GM18526 (cell line): ENCODE measurements around the gene ANKRD27.

ENCODE experiments used
- POLR2A ChIP-seq: IDR thresholded peaks from 3 replicates; pipeline ENCODE4 v1.6.1; 2011; ENCODE audit not compliant: insufficient read length; ENCODE audit errors: extremely low read depth

Gene ANKRD27

DNA sequence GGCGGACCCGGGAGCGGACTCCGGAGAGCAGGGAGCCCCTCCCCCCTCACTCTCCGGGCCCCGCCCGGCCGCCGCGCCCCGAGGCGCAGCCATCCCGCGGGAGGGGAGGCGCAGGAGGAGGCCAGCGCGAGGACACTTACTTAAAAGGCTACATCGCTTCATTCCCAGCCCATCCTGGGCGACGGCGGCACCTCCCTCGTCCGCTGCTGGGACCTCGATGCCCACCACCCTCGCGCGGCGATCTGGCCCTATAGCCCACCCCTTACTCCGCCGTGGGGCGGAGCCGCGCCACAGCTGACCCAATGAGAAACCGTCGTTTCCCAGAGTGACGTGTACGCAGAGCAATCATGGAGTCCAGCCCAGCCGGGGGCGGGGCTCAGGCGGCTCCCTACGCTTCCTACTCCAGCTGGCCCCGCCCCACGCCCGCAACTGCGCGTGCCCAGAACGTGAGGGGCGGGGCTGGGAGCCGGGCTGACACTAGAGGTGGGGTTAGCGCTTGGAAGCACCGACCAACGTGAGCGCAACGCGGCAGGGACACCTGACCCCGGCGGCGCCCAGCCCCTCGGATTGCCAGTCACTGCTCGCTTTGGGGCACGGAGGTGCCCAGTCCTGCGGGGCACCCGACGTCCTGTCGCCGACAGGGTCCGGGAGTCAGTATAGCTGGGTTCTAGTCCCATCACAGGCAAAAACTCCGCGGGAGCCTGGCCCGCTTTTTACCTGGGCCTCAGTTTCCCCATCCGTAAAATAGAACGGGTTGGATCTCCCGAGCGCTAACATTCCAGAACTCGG is at the start of gene ANKRD27:
Gene ANKRD27, minus strand, starts transcription at position 250 of the 789 bp plus-strand sequence. CDS start 16,165 bp downstream, outside the sequence.
- TF ChIP-seq POLR2A, result peak; percentile 68

DNA sequence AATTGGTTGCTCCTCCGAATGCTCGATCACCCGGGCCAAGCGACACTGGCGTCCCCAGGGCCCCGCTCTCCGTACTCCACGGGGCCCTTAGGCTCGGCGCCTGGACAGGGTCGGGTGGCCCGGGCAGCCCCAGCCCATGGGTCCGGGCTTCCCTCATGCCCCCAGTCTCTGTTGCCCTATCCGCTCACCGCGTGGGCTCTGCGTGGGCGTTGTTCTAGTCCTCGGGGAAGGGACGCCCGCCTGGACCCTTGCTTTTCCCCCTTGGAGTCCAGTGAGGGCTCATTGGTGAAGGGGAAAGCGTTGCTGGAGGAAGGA is 45.9 kb upstream of the ANKRD27 start:
- TF ChIP-seq POLR2A, result no peak

DNA sequence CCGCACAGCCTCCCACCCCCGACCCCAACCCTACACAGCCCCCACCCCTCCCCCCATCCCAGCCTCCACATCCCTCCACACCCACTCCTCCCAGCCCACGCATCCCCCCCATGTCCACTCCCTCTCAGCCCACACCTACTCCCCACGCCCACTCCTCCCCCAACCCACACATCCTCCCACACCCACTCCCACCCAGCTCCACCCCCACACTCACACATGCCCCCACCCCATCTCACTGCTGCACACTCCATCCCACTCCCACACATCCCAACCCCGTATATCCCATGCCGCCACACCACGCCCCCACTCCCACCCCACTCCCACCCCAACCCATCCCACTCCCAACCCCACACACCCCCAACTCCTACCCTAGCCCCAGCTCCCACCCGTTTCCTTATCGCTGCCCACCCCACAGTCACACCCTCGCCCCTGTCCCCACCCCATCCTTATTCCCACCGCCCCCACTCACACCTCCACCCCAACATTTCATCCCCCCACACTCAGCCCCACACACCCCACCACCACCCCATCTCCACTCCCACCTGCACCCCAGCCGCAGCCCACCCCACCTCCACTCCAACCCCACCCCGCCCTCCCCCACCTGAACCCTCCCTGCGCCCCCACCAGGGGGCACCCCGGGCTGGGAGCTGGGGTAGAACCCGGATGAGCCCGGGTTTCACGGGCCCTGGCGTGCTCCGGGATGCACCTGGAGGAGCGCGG is 45.4 kb upstream of the ANKRD27 start:
- no peak for TF ChIP-seq POLR2A

DNA sequence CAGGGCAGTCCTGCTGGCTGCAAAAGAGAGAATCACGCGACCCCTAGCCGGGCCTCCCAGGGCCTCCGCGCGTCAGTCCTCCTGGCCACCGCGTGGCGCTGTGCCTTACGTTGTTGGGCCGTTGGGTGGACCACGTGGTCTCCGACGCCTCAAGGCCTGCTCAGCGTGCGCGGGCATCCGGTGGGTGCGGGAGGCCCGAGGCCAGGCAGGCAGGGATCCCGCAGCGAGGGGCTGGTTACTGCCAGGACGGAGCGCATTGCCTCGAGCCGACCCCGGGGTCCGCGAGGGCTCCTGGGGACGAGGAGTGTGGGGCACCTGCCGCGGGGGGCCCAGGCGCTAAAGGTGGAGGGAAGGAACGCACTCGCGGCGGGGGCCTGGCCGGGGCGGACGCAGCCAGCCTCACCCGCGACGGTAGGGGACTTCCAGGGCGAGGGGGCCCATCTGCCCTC is 44.7 kb upstream of the ANKRD27 start, which contains the start of gene TDRD12:
Gene TDRD12, plus strand, starts transcription at position 157 of the 449 bp plus-strand sequence. CDS start 306 bp downstream, outside the sequence.
- no peak for TF ChIP-seq POLR2A

DNA sequence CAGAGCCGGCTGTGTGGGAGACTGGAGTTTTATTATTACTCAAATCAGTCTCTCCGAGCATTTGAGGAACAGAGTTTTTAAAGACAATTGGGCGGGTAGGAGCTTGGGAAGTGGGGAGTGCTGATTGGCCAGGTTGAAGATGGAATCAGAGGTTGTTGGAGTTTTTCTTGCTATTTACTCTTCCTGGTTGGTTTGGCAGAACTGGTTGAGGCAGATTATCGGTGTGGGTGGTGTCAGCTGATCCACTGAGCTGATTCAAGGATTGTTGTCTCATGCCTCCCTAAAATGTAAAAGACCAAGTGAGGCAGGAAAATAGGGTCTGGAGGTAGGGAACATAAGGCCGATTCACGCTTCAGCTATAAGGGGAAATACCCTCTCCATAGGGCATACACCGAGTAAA is 43.3 kb upstream of the ANKRD27 start:
- TF ChIP-seq POLR2A, result no peak

DNA sequence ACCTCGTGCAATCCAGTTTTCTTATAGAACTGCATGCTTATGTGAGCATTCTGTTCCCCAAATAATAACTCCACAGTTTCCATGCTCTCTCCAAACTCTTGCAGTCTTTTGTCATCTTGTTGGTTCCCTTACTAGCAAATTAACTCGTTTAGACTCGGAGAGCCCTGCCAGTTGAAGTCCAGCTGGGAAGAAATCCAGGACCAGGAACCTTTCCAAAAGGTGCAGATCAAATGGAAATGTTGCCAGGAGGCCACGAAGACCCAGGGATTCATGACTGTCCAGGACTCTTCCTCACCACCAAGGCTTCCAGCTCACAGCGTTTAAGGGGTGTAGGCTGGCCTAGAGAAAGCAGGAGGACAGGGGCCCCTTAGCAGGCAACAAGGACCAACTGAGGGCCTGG is 42.5 kb upstream of the ANKRD27 start:
- no peak for TF ChIP-seq POLR2A

DNA sequence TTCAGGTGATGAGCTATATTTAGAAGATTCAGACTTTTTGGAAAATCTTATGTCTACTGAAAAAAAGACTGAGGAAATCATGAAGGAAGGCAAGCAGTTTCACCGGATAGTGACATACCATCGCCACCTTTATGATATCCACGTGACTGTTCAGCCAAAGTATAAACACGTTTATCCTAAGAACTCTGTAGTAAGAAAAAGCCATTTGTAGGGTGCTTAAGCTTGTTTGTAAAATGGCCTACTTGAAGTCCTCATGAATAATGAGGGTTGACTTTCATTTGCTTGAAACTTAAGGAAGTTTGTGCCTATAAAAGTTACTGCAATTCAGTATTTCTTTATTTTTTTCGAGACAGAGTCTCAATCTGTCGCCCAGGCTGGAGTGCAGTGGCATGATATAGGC is 36.8 kb upstream of the ANKRD27 start:
- TF ChIP-seq POLR2A, result no peak

DNA sequence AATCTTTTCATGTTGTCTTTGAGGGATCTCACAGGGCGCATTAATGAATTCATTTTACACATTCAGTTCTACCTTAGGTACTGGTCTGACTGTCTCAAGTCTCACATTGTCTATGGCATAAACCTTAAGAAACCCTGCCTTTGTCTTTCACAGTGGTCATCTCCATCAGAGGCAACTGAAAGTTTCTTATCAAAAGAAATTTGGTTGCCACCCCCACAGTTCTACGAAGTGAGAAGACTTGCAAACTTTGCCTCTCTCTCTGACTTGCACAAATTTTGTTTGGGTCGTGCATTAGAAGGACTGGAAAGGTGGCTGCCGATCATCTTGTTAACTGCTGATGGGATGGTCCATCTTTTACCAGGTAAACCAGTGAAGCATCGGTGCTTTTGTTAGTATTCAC is 34.1 kb upstream of the ANKRD27 start:
- no peak for TF ChIP-seq POLR2A

DNA sequence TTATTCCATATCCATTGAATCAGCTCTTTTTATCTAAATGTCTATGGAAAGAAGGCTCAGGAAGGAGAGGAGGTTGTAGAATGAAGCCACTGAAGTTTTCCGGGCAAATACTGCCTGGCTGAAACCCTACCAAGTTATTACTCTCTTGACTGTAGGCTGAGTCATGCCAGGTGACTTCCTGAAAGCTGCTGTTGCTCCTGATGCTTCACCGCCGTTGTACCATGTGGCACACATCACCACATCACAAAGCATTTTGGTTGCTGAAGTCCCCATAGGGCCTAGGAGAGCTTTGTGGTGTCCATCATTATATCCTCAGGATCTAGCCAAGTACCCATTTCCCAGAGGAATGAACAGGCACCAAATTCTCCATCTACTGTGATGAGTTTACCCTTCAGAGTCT is 33.5 kb upstream of the ANKRD27 start:
- TF ChIP-seq POLR2A, result no peak

DNA sequence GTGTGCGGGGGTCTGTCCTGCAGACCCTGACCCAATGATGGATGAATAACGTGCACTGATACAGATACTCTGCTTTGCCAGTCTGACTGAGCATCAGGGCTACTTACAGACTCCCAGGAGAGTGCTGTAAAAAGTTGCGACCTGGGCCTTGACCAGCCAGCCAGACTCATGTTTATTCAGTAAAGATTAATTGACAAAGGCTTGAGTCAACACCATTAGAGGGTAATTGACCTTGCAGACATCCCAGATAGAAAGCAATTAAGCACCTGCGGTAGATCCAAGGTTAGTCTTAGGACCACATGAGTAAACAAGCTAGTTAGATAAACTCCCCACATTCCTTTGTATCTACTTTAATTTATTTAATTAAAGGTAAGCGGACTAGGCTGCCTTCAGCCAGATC is 27.0 kb upstream of the ANKRD27 start:
- no peak for TF ChIP-seq POLR2A

DNA sequence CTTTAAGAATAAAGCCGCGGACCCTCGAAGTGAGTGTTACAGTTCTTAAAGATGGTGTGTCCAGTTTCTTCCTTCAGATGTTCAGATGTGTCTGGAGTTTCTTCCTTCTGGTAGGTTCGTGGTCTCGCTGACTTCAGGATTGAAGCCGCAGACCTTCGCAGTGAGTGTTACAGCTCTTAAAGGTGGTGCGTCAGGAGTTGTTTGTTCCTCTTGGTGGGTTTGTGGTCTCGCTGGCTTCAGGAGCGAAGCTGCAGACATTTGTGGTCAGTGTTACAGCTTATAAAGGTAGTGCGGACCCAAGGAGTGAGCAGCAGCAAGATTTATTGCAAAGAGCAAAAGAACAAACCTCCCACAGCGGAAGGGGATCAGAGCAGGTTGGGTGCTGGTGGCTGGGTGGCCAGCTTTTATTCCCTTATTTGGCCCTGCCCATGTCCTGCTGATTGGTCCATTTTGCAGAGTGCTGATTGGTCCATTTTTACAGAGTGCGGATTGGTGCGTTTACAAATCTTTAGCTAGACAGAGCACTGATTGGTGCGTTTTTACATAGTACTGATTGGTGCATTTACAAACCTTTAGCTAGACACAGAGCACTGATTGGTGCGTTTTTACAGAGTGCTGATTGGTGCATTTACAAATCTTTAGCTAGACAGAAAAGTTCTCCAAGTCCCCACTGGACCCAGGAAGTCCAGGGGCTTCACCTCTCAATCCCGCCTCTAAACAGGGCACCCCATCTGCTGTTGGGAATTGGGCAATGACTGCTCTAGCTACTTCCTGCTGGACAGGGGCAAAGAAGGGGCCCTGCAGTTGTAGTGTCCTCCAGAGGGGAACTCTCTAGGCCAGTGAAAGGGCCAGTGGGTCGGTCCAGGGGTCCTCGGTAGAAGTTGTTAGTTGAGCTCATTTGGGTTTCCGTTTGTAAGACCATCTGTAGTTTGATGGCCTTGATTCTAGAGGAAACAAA is 18.4 kb upstream of the ANKRD27 start:
- TF ChIP-seq POLR2A, result peak; percentile 21

DNA sequence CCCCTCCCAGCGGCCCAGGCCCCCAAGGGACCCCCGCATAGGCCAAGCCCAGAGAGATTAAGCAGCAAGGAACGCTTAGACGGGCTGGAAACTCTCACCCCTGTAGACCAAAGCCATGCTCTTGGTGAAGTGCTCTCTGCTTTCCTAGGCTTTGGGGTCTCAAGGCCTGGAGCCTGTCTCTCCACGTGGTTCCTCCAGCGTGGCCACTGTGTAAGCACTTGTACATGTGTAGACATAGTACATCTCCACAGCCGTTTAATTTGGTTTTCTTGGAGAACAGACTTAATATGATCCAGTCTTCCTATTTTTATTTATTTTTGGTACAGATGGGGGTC is 17.7 kb upstream of the ANKRD27 start:
- TF ChIP-seq POLR2A, result no peak

DNA sequence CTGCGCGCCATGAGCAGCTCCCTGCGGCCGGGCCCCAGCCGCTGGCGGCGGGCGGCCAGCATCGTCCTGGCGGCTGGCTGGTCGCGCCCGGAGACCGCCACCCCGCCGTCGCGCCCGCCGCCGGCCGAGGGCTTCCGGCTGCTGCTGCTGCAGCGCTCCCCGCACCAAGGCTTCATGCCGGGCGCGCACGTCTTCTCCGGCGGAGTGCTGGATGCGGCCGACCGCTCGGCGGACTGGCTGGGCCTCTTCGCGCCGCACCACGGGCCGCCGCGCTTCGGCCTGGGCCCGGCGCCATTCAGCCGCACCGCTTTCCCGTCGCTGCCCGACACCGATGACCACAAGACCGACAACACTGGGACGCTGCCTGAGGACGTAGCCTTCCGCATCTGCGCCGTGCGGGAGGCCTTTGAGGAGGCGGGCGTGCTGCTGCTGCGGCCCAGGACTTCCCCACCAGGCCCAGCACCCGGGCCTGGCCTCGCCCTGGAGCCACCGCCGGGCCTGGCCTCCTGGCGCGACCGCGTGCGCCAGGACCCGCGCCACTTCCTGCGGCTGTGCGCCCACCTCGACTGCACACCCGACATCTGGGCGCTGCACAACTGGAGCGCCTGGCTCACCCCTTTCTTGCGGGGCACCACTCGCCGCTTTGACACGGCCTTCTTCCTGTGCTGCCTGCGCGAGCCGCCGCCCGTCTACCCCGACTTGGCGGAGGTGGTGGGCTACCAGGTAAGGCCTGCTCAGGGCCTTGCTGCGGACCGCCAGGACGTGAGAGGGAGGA is 17.2 kb upstream of the ANKRD27 start:
- no peak for TF ChIP-seq POLR2A

DNA sequence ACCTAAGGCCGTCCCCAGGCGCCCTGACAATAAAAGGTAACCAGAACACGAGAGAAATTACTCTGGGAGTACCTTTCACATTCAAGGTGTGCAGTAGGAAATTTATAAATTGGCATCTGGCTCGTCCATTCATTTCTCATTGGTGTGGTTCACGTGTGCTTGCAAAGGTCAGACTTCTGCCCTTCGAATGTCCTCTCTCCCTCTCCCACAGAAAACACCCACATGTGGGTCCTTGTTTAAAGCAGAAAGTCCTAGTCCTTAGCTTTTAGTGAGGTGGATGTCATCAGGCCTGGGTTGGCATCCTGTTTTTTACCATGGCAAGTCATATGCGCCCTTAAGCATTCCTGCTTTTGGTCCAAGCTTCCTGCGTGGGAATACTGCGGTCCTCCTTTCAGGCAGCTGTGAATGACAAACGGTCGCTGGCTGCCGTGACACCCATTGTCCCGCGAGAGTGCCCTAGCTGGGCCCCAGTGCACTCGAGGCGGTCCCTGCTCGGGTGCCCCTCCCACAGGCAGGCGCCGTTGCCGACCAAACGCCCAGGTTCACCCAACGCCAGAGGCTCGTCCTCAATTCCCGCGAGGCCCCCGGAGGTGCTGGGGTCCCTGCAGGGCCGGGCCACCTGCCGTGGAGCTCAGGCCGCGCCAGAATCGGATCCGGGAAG is 16.4 kb upstream of the ANKRD27 start, which contains the start of gene NUDT19:
Gene NUDT19, plus strand, starts transcription at position 531 of the 661 bp plus-strand sequence. CDS start 140 bp downstream, outside the sequence.
- peak; percentile 75 for TF ChIP-seq POLR2A
